Measurements from ENCODE around the gene METAP1D. TPM values are rescaled to one million over a fixed set of nuclear protein-coding genes. Genes with fewer than 3 reads are reported as not detected.
A peak's percentile ranks its signal among the peaks of the same experiment; 100 is the strongest.

METAP1D gene
- total and polyA plus RNA-seq, 8 donors, result 2.9 to 16.2 (median 4.7) TPM

GRCh38 chr2:172087780-172088244 lies 88.1 kb downstream of the METAP1D start:
- WGBS, 5 donors, result 5 to 11% (median 8%) methylated on average over 19 to 23 of the region's 23 CpGs
- Histone ChIP-seq H3K27me3 (peaks cover 81 to 100% (median 99%) of the 10 kb centered on the region in 3 donors), H3K36me3 (no peaks in the 10 kb centered on the region), H3K9me3 (peaks cover 0 to 7% (median 0%) of the 10 kb centered on the region in 4 donors), H3K4me3 (no peak overlapping the region), H3K4me1 (peaks cover 36 to 61% (median 52%) of the 10 kb centered on the region in 4 donors), H3K27ac (no peak overlapping the region)
- TF ChIP-seq EP300 (IDR thresholded peaks at IDR 0.05) (no peak), POLR2AphosphoS5 (IDR thresholded peaks at IDR 0.05) (no peak), POLR2A (IDR thresholded peaks at IDR 0.05) (no peak)
- TF ChIP-seq, protein P1, sequence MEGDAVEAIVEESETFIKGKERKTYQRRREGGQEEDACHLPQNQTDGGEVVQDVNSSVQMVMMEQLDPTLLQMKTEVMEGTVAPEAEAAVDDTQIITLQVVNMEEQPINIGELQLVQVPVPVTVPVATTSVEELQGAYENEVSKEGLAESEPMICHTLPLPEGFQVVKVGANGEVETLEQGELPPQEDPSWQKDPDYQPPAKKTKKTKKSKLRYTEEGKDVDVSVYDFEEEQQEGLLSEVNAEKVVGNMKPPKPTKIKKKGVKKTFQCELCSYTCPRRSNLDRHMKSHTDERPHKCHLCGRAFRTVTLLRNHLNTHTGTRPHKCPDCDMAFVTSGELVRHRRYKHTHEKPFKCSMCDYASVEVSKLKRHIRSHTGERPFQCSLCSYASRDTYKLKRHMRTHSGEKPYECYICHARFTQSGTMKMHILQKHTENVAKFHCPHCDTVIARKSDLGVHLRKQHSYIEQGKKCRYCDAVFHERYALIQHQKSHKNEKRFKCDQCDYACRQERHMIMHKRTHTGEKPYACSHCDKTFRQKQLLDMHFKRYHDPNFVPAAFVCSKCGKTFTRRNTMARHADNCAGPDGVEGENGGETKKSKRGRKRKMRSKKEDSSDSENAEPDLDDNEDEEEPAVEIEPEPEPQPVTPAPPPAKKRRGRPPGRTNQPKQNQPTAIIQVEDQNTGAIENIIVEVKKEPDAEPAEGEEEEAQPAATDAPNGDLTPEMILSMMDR (IDR thresholded peaks at IDR 0.05), result no peak
- DNase-seq, result no peak
- intact Hi-C loops (cut with DNase I; ENCODE audit: low total_unique reads), result no loop called here

- no peaks in the 10 kb centered on the region for H3K36me3 ChIP-seq
- peaks cover 79 to 100% (median 99%) of the 10 kb centered on the region in 3 donors for H3K27me3 ChIP-seq
- no peak overlapping the region for H3K4me3 ChIP-seq
- 9 to 12% (median 10%) methylated on average over 35 to 37 of the region's 37 CpGs for WGBS, 5 donors
- TF ChIP-seq, protein P1 (IDR thresholded peaks at IDR 0.05), result no peak
- TF ChIP-seq POLR2AphosphoS5 (IDR thresholded peaks at IDR 0.05), result no peak
- no peak for TF ChIP-seq EP300 (IDR thresholded peaks at IDR 0.05)
- no peak for TF ChIP-seq POLR2A (IDR thresholded peaks at IDR 0.05)
- peak in 1 of 2 donors; percentile 24 for DNase-seq
- H3K9me3 ChIP-seq, result peaks cover 0 to 7% (median 0%) of the 10 kb centered on the region in 4 donors
- H3K4me1 ChIP-seq, result peaks cover 33 to 55% (median 46%) of the 10 kb centered on the region in 4 donors
- intact Hi-C loops (cut with DNase I; ENCODE audit: low total_unique reads), result no loop called here
- no peak overlapping the region for H3K27ac ChIP-seq
Measured at GRCh38 chr2:172088245-172089004, 88.7 kb downstream of the METAP1D start.

DNA sequence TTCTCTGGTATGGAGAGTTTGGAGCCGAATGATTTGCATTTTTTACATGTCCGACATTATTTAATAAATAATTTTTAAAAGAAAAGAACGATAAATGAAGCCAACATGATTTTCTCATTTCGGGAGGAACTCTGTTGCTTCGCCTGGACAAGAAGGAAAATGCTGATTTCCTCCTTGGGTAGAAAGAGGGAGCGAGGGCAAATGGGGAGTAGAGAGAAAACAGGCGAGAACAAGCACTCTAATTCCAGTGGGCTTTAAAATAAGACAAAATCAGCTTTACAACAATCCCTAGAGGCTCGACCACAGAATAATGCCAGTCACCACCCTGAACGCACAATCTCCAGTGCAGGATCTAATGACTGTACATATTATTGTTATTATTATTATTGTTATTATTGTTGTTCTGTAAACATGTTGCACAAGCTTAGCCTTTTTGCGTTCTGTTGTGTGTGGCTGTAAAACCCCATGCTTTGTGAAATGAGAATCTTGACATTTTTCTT lies 89.3 kb downstream of the METAP1D start:
- Histone ChIP-seq H3K36me3 (no peaks in the 10 kb centered on the region), H3K9me3 (peaks cover 0 to 7% (median 0%) of the 10 kb centered on the region in 4 donors), H3K4me1 (peaks cover 29 to 51% (median 46%) of the 10 kb centered on the region in 4 donors), H3K27ac (no peak overlapping the region), H3K4me3 (no peak overlapping the region), H3K27me3 (peaks cover 74 to 100% (median 99%) of the 10 kb centered on the region in 3 donors)
- WGBS, 5 donors, result 14 to 17% (median 16%) methylated on average over 10 of the region's 10 CpGs
- TF ChIP-seq, protein P1 (IDR thresholded peaks at IDR 0.05), result no peak
- TF ChIP-seq POLR2A (IDR thresholded peaks at IDR 0.05) (no peak), POLR2AphosphoS5 (IDR thresholded peaks at IDR 0.05) (no peak), EP300 (IDR thresholded peaks at IDR 0.05) (no peak)
- DNase-seq, result no peak
- intact Hi-C loops (cut with DNase I; ENCODE audit: low total_unique reads), result no loop called here

GRCh38 chr2:172089633-172090032 lies 89.9 kb downstream of the METAP1D start:
- TF ChIP-seq POLR2AphosphoS5 (IDR thresholded peaks at IDR 0.05) (no peak), POLR2A (IDR thresholded peaks at IDR 0.05) (no peak), EP300 (IDR thresholded peaks at IDR 0.05) (no peak)
- TF ChIP-seq, protein P1 (IDR thresholded peaks at IDR 0.05), result no peak
- Histone ChIP-seq H3K9me3 (peaks cover 0 to 7% (median 0%) of the 10 kb centered on the region in 4 donors), H3K27ac (no peak overlapping the region), H3K4me1 (peaks cover 28 to 51% (median 46%) of the 10 kb centered on the region in 4 donors), H3K4me3 (no peak overlapping the region), H3K36me3 (no peaks in the 10 kb centered on the region), H3K27me3 (peaks cover 73 to 100% (median 99%) of the 10 kb centered on the region in 3 donors)
- WGBS, 5 donors, result 25 to 38% (median 30%) methylated on average over 7 of the region's 7 CpGs
- DNase-seq, result no peak
- intact Hi-C loops (cut with DNase I; ENCODE audit: low total_unique reads), result no loop called here

Measured in stomach (tissue), 9 donors.